Immature natural killer cell (primary cell): ENCODE results near the gene KRTAP19-5. TPM values are rescaled to one million over a fixed set of nuclear protein-coding genes. Genes with fewer than 3 reads are reported as not detected.

ENCODE experiments used
- DNase-seq, 3 donors: peaks; one replicate each; pipeline ENCODE4 v3.0.0; 2022; ENCODE audit warnings: mixed read lengths in 1 of 3
- H3K27ac Mint-ChIP-seq, 6 donors: one replicate each; pipeline ENCODE4 v1.8.0; 2020; ENCODE audit warnings: mixed read lengths in 6 of 6, mild to moderate bottlenecking in 5 of 6, inconsistent platforms in 4 of 6, moderate library complexity in 3 of 6
- H3K27me3 Mint-ChIP-seq, 3 donors: one replicate each; pipeline ENCODE4 v1.8.0; 2020 to 2021; ENCODE audit warnings: low read depth in 3 of 3, mild to moderate bottlenecking in 3 of 3, mixed read lengths in 3 of 3, moderate library complexity in 3 of 3, inconsistent platforms in 1 of 3
- H3K36me3 Mint-ChIP-seq, 3 donors: one replicate each; pipeline ENCODE4 v1.8.0; 2020; ENCODE audit warnings: mixed read lengths in 3 of 3, inconsistent platforms in 2 of 3, mild to moderate bottlenecking in 2 of 3
- H3K4me1 Mint-ChIP-seq, 2 donors: one replicate each; pipeline ENCODE4 v1.8.0; 2020; ENCODE audit warnings: inconsistent platforms in 2 of 2, mild to moderate bottlenecking in 2 of 2, mixed read lengths in 2 of 2, moderate library complexity in 1 of 2
- H3K4me3 Mint-ChIP-seq, 5 donors: one replicate each; pipeline ENCODE4 v1.8.0; 2020; ENCODE audit warnings: mild to moderate bottlenecking in 5 of 5, mixed read lengths in 5 of 5, inconsistent platforms in 3 of 5, moderate library complexity in 3 of 5
- H3K9me3 Mint-ChIP-seq, 6 donors: one replicate each; pipeline ENCODE4 v1.8.0; 2020; ENCODE audit warnings: mild to moderate bottlenecking in 6 of 6, mixed read lengths in 6 of 6, inconsistent platforms in 4 of 6, moderate library complexity in 3 of 6
- polyA plus RNA-seq, 3 donors: library from polyadenylated mRNA; unstranded; fragments of 300-500 nt; fragmentation: Illumina TruSeq; gene quantifications; one replicate each; pipeline ENCODE4 v1.2.3, GENCODE V29; 2021

Gene KRTAP19-5
- polyA plus RNA-seq, 3 donors from 2014 or later = not detected

- H3K27ac Mint-ChIP-seq = no peak overlapping the region
- peaks cover 2 to 24% (median 7%) of the 10 kb centered on the region in 6 donors for H3K9me3 Mint-ChIP-seq
- H3K27me3 Mint-ChIP-seq = no peaks in the 10 kb centered on the region
- no peaks in the 10 kb centered on the region for H3K4me1 Mint-ChIP-seq
- H3K36me3 Mint-ChIP-seq = no peaks in the 10 kb centered on the region
- H3K4me3 Mint-ChIP-seq = no peak overlapping the region
- no peak for DNase-seq
These were observed 32.8 kb downstream of the KRTAP19-5 start for GRCh38 chr21:30468900-30469714.

- Mint-ChIP-seq H3K36me3 (no peaks in the 10 kb centered on the region), H3K27me3 (no peaks in the 10 kb centered on the region), H3K9me3 (peaks cover 0 to 23% (median 8%) of the 10 kb centered on the region in 6 donors), H3K27ac (no peak overlapping the region), H3K4me3 (no peak overlapping the region), H3K4me1 (no peaks in the 10 kb centered on the region)
- DNase-seq = no peak
These were observed 38.2 kb downstream of the KRTAP19-5 start for GRCh38 chr21:30463713-30464112.

Other genes with a start within 250 kb of the KRTAP19-5 start
- gene KRTAP24-1, start 219.2 kb downstream of the KRTAP19-5 start, polyA plus RNA-seq = not detected
- gene KRTAP25-1, start 212.6 kb downstream of the KRTAP19-5 start, polyA plus RNA-seq = not detected
- gene KRTAP26-1, start 181.8 kb downstream of the KRTAP19-5 start, polyA plus RNA-seq = not detected
- not detected for gene KRTAP27-1, start 164.4 kb downstream of the KRTAP19-5 start, polyA plus RNA-seq
- gene KRTAP23-1, start 153.5 kb downstream of the KRTAP19-5 start, polyA plus RNA-seq = not detected
- not detected for gene KRTAP13-2, start 129.9 kb downstream of the KRTAP19-5 start, polyA plus RNA-seq
- not detected for gene KRTAP13-1, start 106.1 kb downstream of the KRTAP19-5 start, polyA plus RNA-seq
- not detected for gene KRTAP13-3, start 76.2 kb downstream of the KRTAP19-5 start, polyA plus RNA-seq
- gene KRTAP13-4, start 71.9 kb downstream of the KRTAP19-5 start, polyA plus RNA-seq = not detected
- gene KRTAP15-1, start 61.9 kb downstream of the KRTAP19-5 start, polyA plus RNA-seq = not detected
- gene KRTAP19-1, start 21.8 kb downstream of the KRTAP19-5 start, polyA plus RNA-seq = not detected
- not detected for gene KRTAP19-2, start 14.7 kb downstream of the KRTAP19-5 start, polyA plus RNA-seq
- gene KRTAP19-3, start 10.1 kb downstream of the KRTAP19-5 start, polyA plus RNA-seq = not detected
- not detected for gene KRTAP19-4, start 5.0 kb downstream of the KRTAP19-5 start, polyA plus RNA-seq
- not detected for gene KRTAP19-6, start 39.7 kb upstream of the KRTAP19-5 start, polyA plus RNA-seq
- not detected for gene KRTAP19-7, start 59.2 kb upstream of the KRTAP19-5 start, polyA plus RNA-seq
- not detected for gene KRTAP22-2, start 88.3 kb upstream of the KRTAP19-5 start, polyA plus RNA-seq
- not detected for gene KRTAP6-3, start 90.3 kb upstream of the KRTAP19-5 start, polyA plus RNA-seq
- gene KRTAP6-2, start 96.8 kb upstream of the KRTAP19-5 start, polyA plus RNA-seq = not detected
- not detected for gene KRTAP22-1, start 98.9 kb upstream of the KRTAP19-5 start, polyA plus RNA-seq
- gene KRTAP6-1, start 111.8 kb upstream of the KRTAP19-5 start, polyA plus RNA-seq = not detected
- not detected for gene KRTAP20-1, start 114.3 kb upstream of the KRTAP19-5 start, polyA plus RNA-seq
- gene KRTAP20-4, start 118.5 kb upstream of the KRTAP19-5 start, polyA plus RNA-seq = not detected
- gene KRTAP20-2, start 133.1 kb upstream of the KRTAP19-5 start, polyA plus RNA-seq = not detected
- gene KRTAP20-3, start 140.7 kb upstream of the KRTAP19-5 start, polyA plus RNA-seq = not detected
- not detected for gene KRTAP21-3, start 216.6 kb upstream of the KRTAP19-5 start, polyA plus RNA-seq
- gene KRTAP21-2, start 245.1 kb upstream of the KRTAP19-5 start, polyA plus RNA-seq = not detected